Kidney epithelial cell (primary cell): Measurements from ENCODE around the gene EXOSC7. TPM values are rescaled to one million over a fixed set of nuclear protein-coding genes. Genes with fewer than 3 reads are reported as not detected.

Experiments
- DNase-seq: peaks from one replicate; pipeline ENCODE4 v3.0.0-alpha.2; 2010; ENCODE audit warnings: low read depth
- H3K27me3 ChIP-seq: 2 replicates; pipeline ENCODE4 v1.6.0; 2011; ENCODE audit warnings: low read length; ENCODE audit not compliant: control insufficient read depth, insufficient read depth
- H3K36me3 ChIP-seq: 2 replicates; pipeline ENCODE4 v1.5.1; 2011; ENCODE audit warnings: low read length; ENCODE audit not compliant: control insufficient read depth, insufficient read depth
- H3K4me3 ChIP-seq: 2 replicates; pipeline ENCODE4 v1.5.1; 2011; ENCODE audit warnings: low read depth, mild to moderate bottlenecking, control low read depth, low read length
- total RNA-seq: library from RNA; depleted of rRNA; stranded (reverse); fragments of >200 nt; gene quantifications from 2 replicates; pipeline ENCODE4 v1.2.3, GENCODE V29; 2015
- TF ChIP-seq, protein P1 (sequence below): IDR thresholded peaks from 2 replicates; pipeline ENCODE4 v1.5.1; 2011; ENCODE audit warnings: mild to moderate bottlenecking, moderate library complexity, low read length, control low read depth, inconsistent platforms; ENCODE audit not compliant: insufficient read depth, poor library complexity, severe bottlenecking

The EXOSC7 gene
- total RNA-seq: 41.3 and 64.8 TPM in 2 replicates

DNA sequence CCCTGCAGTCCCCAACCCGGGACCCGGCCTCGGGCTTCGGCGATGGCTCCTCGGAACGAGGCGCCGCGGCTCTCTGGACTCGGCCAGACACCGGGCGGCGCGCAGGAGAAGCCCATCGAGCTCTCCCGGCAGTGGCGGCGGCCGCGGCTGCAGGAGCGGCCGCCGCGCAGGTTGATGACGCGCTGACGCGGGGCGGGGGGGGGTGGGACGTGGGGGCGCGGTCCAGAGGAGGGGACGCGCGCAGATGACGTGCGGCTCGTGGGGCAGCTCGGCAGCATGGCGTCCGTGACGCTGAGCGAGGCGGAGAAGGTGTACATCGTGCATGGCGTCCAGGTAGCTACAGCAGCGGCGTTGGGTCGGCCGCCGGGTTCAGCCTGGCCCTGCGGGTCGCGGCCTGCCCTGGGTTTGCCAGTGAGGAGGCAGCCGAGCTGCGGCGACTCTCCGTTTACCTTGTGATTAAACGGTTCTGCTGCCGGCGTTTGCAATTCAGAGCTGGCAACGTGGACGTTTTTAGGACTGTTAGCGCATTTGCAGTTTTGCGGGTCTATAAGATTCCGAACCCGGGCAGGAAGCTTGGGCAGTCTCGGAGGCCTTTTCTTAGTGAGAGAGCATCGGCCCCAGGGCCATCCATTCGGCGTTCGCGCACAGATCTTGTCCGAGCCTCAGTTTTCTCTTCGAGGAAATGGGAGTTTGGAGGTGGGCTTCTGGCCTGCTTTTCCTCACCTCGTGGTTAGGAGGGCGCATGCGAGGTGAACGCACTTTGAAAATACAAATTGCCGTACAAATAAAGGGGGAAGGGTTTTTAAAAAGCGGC, at the start of gene EXOSC7, which contains the start of gene ZDHHC3:
TSS of gene EXOSC7 (plus strand) at position 243 of the 814 bp plus-strand sequence. CDS start at position 277, 34 bp downstream.
TSS of gene ZDHHC3 (minus strand) at position 173 of the 814 bp plus-strand sequence. CDS start 16,738 bp downstream, outside the sequence.
- TF ChIP-seq, protein P1, sequence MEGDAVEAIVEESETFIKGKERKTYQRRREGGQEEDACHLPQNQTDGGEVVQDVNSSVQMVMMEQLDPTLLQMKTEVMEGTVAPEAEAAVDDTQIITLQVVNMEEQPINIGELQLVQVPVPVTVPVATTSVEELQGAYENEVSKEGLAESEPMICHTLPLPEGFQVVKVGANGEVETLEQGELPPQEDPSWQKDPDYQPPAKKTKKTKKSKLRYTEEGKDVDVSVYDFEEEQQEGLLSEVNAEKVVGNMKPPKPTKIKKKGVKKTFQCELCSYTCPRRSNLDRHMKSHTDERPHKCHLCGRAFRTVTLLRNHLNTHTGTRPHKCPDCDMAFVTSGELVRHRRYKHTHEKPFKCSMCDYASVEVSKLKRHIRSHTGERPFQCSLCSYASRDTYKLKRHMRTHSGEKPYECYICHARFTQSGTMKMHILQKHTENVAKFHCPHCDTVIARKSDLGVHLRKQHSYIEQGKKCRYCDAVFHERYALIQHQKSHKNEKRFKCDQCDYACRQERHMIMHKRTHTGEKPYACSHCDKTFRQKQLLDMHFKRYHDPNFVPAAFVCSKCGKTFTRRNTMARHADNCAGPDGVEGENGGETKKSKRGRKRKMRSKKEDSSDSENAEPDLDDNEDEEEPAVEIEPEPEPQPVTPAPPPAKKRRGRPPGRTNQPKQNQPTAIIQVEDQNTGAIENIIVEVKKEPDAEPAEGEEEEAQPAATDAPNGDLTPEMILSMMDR: no peak
- no peaks in the 10 kb centered on the region for H3K36me3 ChIP-seq
- H3K4me3 ChIP-seq: peak within 1 kb of the TSS; percentile 99
- H3K27me3 ChIP-seq: no peaks in the 10 kb centered on the region
- DNase-seq: peak; percentile 38

- Histone ChIP-seq H3K4me3 (no peak overlapping the region), H3K36me3 (no peaks in the 10 kb centered on the region), H3K27me3 (no peaks in the 10 kb centered on the region)
- DNase-seq: no peak
- TF ChIP-seq, protein P1: no peak
These were observed 49.1 kb upstream of the EXOSC7 start for GRCh38 chr3:44926921-44927320.

DNA sequence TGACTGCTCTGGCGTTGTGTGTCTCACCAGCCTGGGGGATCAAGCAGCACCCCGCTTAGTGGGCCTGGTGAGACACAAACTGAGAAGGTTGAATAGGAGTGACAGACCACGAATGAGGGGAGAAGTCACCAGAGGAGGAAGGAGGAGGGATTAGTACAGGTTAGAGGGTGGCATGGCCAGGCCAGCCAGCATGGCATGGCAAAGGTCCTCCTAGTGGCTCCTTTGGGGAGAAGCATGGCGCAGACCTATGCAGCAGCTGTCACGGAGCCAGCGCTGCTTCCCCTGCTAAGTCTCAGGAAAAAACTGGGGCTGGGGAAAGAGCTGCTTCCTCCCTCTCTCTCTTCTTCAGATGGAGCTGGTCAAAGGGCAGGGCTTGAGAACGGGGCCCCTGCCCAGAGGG, 48.7 kb upstream of the EXOSC7 start:
- H3K4me3 ChIP-seq: no peak overlapping the region
- TF ChIP-seq, protein P1: no peak
- no peaks in the 10 kb centered on the region for H3K36me3 ChIP-seq
- no peaks in the 10 kb centered on the region for H3K27me3 ChIP-seq
- no peak for DNase-seq

DNA sequence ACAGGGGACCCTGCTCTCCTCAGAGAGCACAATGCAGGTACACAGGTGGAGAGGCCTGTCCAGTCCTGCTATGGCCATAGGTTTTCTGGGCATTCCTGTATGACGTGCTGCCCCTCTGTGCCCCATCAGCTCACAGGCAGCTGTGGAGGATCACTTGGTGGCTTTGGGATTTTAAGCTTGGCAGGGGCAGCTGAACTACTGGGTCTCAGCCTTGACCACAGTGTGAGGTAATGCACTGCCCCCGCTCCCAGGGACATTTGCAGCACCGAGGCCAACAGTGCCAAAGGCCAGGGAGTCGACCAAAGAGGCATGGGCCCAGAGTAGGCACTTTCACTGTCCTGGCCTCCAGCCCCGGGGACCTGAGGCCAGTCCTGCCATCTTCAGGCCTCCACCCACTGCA, 46.3 kb upstream of the EXOSC7 start:
- Histone ChIP-seq H3K27me3 (no peaks in the 10 kb centered on the region), H3K36me3 (no peaks in the 10 kb centered on the region), H3K4me3 (no peak overlapping the region)
- TF ChIP-seq, protein P1: no peak
- DNase-seq: no peak

GRCh38 chr3:44930911-44931310, 45.1 kb upstream of the EXOSC7 start:
- TF ChIP-seq, protein P1: no peak
- no peaks in the 10 kb centered on the region for H3K27me3 ChIP-seq
- DNase-seq: no peak
- H3K4me3 ChIP-seq: no peak overlapping the region
- H3K36me3 ChIP-seq: no peaks in the 10 kb centered on the region
